Skeletal muscle satellite cell (primary cell): Measurements from ENCODE around the gene OLAH.
A peak's percentile ranks its signal among the peaks of the same experiment; 100 is the strongest.

Experiments used
- H3K27me3 ChIP-seq: 2 replicates; pipeline ENCODE4 v1.7.0; 2013; ENCODE audit warnings: low read length; ENCODE audit not compliant: control insufficient read depth, insufficient read depth
- H3K36me3 ChIP-seq: 2 replicates; pipeline ENCODE4 v1.7.0; 2013; ENCODE audit warnings: mild to moderate bottlenecking, control low read depth, low read length; ENCODE audit not compliant: insufficient read depth
- H3K4me1 ChIP-seq: 2 replicates; pipeline ENCODE4 v1.7.0; 2013; ENCODE audit warnings: low read length; ENCODE audit not compliant: control insufficient read depth, insufficient read depth
- H3K4me2 ChIP-seq: 2 replicates; pipeline ENCODE4 v1.7.0; 2013; ENCODE audit warnings: mild to moderate bottlenecking, low read length
- H3K4me3 ChIP-seq: 2 replicates; pipeline ENCODE4 v1.7.0; 2013; ENCODE audit warnings: low read length
- H3K9ac ChIP-seq: 2 replicates; pipeline ENCODE4 v1.7.0; 2013; ENCODE audit warnings: mild to moderate bottlenecking, low read depth, low read length, moderate library complexity
- H3K9me3 ChIP-seq: replicated peaks from 2 replicates; pipeline ENCODE4 v1.7.0; 2013; ENCODE audit warnings: mild to moderate bottlenecking, control low read depth, low read length

The OLAH gene

GRCh38 chr10:15038416-15038815, 5.3 kb upstream of the OLAH start:
- Histone ChIP-seq H3K9me3 (no peaks in the 10 kb centered on the region), H3K9ac (no peak overlapping the region), H3K4me3 (no peak overlapping the region), H3K36me3 (no peaks in the 10 kb centered on the region), H3K4me1 (peaks cover 10% of the 10 kb centered on the region), H3K4me2 (no peak overlapping the region), H3K27me3 (peaks cover 3% of the 10 kb centered on the region)

GRCh38 chr10:15045380-15045779, 1.6 kb downstream of the OLAH start:
- H3K9ac ChIP-seq: no peak overlapping the region
- no peaks in the 10 kb centered on the region for H3K36me3 ChIP-seq
- H3K27me3 ChIP-seq: no peaks in the 10 kb centered on the region
- H3K4me2 ChIP-seq: no peak overlapping the region
- peaks cover 27% of the 10 kb centered on the region for H3K4me1 ChIP-seq
- H3K4me3 ChIP-seq: no peak overlapping the region
- no peaks in the 10 kb centered on the region for H3K9me3 ChIP-seq

- Histone ChIP-seq H3K36me3 (no peaks in the 10 kb centered on the region), H3K27me3 (no peaks in the 10 kb centered on the region), H3K4me1 (peaks cover 27% of the 10 kb centered on the region), H3K9ac (no peak overlapping the region), H3K4me3 (no peak overlapping the region), H3K9me3 (no peaks in the 10 kb centered on the region), H3K4me2 (peak overlapping the region; percentile 22)
Measured at GRCh38 chr10:15046626-15047025, 2.9 kb downstream of the OLAH start.

GRCh38 chr10:15049533-15049932, 5.8 kb downstream of the OLAH start:
- Histone ChIP-seq H3K27me3 (no peaks in the 10 kb centered on the region), H3K4me2 (no peak overlapping the region), H3K4me1 (peaks cover 25% of the 10 kb centered on the region), H3K9ac (no peak overlapping the region), H3K4me3 (no peak overlapping the region), H3K9me3 (no peaks in the 10 kb centered on the region), H3K36me3 (no peaks in the 10 kb centered on the region)

- no peak overlapping the region for H3K4me3 ChIP-seq
- H3K4me2 ChIP-seq: no peak overlapping the region
- no peak overlapping the region for H3K9ac ChIP-seq
- H3K9me3 ChIP-seq: no peaks in the 10 kb centered on the region
- H3K4me1 ChIP-seq: peaks cover 3% of the 10 kb centered on the region
- no peaks in the 10 kb centered on the region for H3K27me3 ChIP-seq
- H3K36me3 ChIP-seq: no peaks in the 10 kb centered on the region
Measured at GRCh38 chr10:15052121-15052520, 8.4 kb downstream of the OLAH start.

GRCh38 chr10:15053061-15053460, 9.3 kb downstream of the OLAH start:
- no peak overlapping the region for H3K9ac ChIP-seq
- H3K4me2 ChIP-seq: no peak overlapping the region
- no peak overlapping the region for H3K4me3 ChIP-seq
- no peaks in the 10 kb centered on the region for H3K36me3 ChIP-seq
- H3K4me1 ChIP-seq: no peaks in the 10 kb centered on the region
- no peaks in the 10 kb centered on the region for H3K9me3 ChIP-seq
- no peaks in the 10 kb centered on the region for H3K27me3 ChIP-seq

- no peak overlapping the region for H3K4me3 ChIP-seq
- no peaks in the 10 kb centered on the region for H3K4me1 ChIP-seq
- no peaks in the 10 kb centered on the region for H3K36me3 ChIP-seq
- no peaks in the 10 kb centered on the region for H3K9me3 ChIP-seq
- H3K4me2 ChIP-seq: no peak overlapping the region
- H3K9ac ChIP-seq: no peak overlapping the region
- no peaks in the 10 kb centered on the region for H3K27me3 ChIP-seq
Measured at GRCh38 chr10:15058689-15059088, 14.9 kb downstream of the OLAH start.

GRCh38 chr10:15059914-15060313, 16.2 kb downstream of the OLAH start:
- H3K4me3 ChIP-seq: no peak overlapping the region
- no peak overlapping the region for H3K9ac ChIP-seq
- H3K4me1 ChIP-seq: no peaks in the 10 kb centered on the region
- H3K4me2 ChIP-seq: no peak overlapping the region
- no peaks in the 10 kb centered on the region for H3K9me3 ChIP-seq
- H3K27me3 ChIP-seq: no peaks in the 10 kb centered on the region
- H3K36me3 ChIP-seq: no peaks in the 10 kb centered on the region

GRCh38 chr10:15060638-15061037, 16.9 kb downstream of the OLAH start:
- H3K4me1 ChIP-seq: no peaks in the 10 kb centered on the region
- no peaks in the 10 kb centered on the region for H3K27me3 ChIP-seq
- H3K4me3 ChIP-seq: no peak overlapping the region
- no peak overlapping the region for H3K4me2 ChIP-seq
- no peaks in the 10 kb centered on the region for H3K36me3 ChIP-seq
- no peaks in the 10 kb centered on the region for H3K9me3 ChIP-seq
- no peak overlapping the region for H3K9ac ChIP-seq

GRCh38 chr10:15067154-15067553, 23.4 kb downstream of the OLAH start:
- H3K9me3 ChIP-seq: no peaks in the 10 kb centered on the region
- H3K36me3 ChIP-seq: no peaks in the 10 kb centered on the region
- H3K9ac ChIP-seq: no peak overlapping the region

GRCh38 chr10:15068802-15069201, 25.1 kb downstream of the OLAH start:
- no peaks in the 10 kb centered on the region for H3K27me3 ChIP-seq
- no peak overlapping the region for H3K9ac ChIP-seq
- H3K4me3 ChIP-seq: no peak overlapping the region

More at GRCh38 chr10:15067154-15067553, 23.4 kb downstream of the OLAH start:
- no peak overlapping the region for H3K4me3 ChIP-seq
- peaks cover 8% of the 10 kb centered on the region for H3K4me1 ChIP-seq
- H3K27me3 ChIP-seq: no peaks in the 10 kb centered on the region
- no peak overlapping the region for H3K4me2 ChIP-seq

GRCh38 chr10:15069230-15069629, 25.5 kb downstream of the OLAH start:
- Histone ChIP-seq H3K4me2 (peak overlapping the region; percentile 41), H3K4me1 (peaks cover 8% of the 10 kb centered on the region), H3K4me3 (no peak overlapping the region)

More at GRCh38 chr10:15068802-15069201, 25.1 kb downstream of the OLAH start:
- Histone ChIP-seq H3K4me1 (peaks cover 8% of the 10 kb centered on the region), H3K4me2 (peak overlapping the region; percentile 41), H3K9me3 (no peaks in the 10 kb centered on the region), H3K36me3 (no peaks in the 10 kb centered on the region)

More at GRCh38 chr10:15069230-15069629, 25.5 kb downstream of the OLAH start:
- Histone ChIP-seq H3K9me3 (no peaks in the 10 kb centered on the region), H3K36me3 (no peaks in the 10 kb centered on the region), H3K9ac (no peak overlapping the region), H3K27me3 (no peaks in the 10 kb centered on the region)
